ENCODE results near the gene PPP1CB.

- no peak for TF ChIP-seq CTCF (IDR thresholded peaks at IDR 0.05; ENCODE audit: low read depth, low read length, poor library complexity, severe bottlenecking)
- TF ChIP-seq EZH2phosphoT487 (IDR thresholded peaks at IDR 0.05; ENCODE audit: borderline replicate concordance, low read length), result no peak
Measured at GRCh38 chr2:28802975-28803429, 51.4 kb downstream of the PPP1CB start.

Data from DOHH2 (cell line).